Renal cortex interstitium (tissue), 11 donors: ENCODE results near the gene PIK3R6. TPM values are rescaled to one million over a fixed set of nuclear protein-coding genes. Genes with fewer than 3 reads are reported as not detected.

Experiments
- DNase-seq, 11 donors: peaks; one replicate each; pipeline ENCODE4 v3.0.0-alpha.2; 2013; ENCODE audit warnings: low read depth in 9 of 11, low spot score in 4 of 11; ENCODE audit errors: extremely low read depth in 1 of 11
- polyA plus RNA-seq, 3 donors: library from polyadenylated mRNA; unstranded; fragments of 120-200 nt; gene quantifications; one replicate each; pipeline ENCODE4 v1.2.1, GENCODE V29; 2013; ENCODE audit not compliant: insufficient read length in 3 of 3

The PIK3R6 gene
- polyA plus RNA-seq, 3 donors, result 1.2 to 2.2 (median 1.4) TPM

DNA sequence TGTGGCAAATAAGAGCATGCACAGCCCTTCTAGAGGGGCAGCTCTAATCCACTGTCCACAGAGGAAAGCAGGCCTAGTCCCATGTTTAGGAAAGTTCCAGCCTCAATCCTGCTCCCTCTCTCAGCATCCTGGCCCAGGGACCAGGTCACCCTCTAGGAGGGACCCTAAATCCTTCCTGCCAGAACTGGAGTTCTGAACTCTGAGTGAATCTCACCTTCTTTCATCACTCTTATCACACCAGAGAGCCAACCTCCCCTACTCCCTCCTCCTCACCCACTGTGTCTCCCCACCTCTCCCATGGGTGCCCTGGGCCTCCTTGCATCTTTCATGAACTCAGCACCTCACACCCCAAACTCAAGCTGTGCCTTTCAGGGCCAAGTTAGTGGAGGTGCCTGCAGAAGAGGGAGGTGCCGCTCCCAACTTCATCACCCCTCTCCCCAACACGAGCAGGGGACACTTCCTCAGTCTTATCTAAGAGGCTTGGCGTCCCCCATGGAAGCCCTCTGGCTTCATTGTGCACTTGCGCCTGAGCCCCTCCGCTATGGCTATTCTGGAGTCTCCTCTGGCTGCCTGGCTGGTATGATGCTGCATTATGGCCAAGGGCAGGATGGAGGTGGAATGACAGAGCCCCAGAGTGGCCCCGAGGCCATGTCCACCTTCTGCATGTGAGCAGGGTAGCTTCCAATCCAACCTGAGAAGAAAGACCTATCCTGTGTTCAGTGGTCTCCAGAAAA is 31.7 kb downstream of the PIK3R6 start:
- no peak for DNase-seq

DNA sequence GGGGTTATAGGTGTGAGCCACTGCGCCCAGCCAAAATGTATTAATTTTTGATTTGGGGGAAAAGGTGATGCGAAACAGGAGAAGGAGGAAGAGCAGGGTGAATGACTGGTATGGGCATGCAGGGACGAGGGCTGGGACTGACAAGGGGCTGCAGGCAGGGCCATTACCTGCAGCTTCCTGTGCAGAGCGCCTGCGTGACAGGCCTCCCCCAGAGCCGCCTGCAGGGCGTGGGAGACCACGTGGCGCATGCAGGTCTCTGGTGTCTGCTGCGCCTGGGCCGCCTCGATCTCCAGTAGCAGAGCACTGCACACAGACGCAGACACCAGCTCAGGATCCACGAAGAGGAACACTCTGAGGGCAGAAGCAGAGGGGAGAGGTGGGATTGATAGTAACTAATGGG is 32.4 kb downstream of the PIK3R6 start:
- DNase-seq, result no peak

DNA sequence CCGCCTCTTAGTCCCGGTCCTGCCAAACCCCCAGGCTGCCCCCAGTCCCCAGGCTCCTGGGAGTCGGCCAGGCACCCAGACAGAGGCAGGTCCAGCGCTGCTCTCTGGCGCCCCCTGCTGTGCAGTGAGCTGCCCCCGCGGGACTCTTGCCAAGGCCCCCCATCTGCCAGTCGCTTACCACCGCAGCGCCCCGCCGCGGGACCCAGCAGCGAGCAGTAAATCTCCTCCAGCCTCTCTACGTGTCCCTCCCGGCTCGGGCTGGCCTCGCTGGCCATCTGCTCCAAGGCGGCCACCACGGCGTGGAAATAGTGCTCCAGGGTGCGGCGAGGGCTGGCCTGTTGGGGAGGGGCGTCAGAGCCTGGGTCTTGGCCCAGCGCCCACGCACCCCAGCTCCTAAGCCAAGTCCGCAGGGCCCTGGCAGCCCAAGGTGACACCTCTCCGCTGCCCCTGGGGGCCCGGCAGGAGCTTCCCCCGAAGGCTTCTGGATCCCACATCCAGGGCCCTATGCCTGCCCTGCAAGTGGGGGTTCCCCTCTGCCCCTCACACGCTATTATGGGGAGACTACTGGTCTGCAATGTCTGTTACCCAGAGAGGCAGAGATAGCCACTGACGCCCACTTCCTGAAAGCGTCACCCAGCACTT is 34.6 kb downstream of the PIK3R6 start:
- no peak for DNase-seq

DNA sequence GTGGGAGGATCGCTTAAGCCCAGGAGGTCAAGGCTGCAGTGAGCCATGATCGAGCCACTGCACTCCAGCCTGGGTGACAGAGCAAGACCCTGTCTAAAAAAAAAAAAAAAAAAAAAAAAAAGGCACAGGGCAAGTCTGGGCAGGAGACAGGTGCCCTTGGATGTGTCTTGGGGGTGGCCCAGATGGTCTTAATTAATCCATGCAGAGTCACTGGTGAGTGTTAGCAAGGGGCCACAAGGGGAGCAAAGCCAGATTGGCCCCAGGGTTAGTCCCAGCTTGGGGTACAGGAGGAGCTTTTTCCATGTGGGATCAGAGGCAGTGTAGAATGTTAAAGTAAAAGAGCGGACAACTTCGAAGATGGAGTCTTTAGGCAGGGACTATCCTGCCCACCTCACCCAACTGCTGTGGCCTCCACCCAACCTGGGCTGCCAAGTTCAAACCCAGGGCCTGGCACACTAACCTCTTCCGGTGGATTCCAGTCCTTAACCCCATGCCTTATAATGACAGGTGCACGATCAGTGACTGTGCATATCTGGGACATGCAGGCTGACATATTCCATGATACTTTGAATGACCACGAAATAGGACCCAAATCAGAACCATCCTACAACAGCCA is 36.1 kb downstream of the PIK3R6 start:
- no peak for DNase-seq

DNA sequence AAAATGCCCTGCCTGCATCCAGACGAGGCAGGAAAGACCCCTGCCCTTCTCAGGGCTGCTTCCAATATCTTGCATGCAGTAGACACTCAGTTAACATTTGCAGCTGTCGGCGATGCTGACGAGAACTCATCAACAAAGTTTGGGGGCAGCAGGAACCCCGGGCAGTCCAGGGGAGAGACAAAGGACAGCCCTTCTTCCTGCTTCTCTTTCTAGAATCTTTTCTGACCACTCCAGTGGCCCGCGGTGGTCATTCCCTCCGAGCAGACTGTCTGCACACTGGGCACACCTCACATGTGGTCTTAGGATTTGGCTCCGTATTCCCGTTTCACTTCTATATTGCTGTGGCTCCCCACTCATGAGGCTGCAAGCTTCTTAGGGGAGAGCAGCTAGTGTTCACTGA is 37.3 kb downstream of the PIK3R6 start:
- no peak for DNase-seq

DNA sequence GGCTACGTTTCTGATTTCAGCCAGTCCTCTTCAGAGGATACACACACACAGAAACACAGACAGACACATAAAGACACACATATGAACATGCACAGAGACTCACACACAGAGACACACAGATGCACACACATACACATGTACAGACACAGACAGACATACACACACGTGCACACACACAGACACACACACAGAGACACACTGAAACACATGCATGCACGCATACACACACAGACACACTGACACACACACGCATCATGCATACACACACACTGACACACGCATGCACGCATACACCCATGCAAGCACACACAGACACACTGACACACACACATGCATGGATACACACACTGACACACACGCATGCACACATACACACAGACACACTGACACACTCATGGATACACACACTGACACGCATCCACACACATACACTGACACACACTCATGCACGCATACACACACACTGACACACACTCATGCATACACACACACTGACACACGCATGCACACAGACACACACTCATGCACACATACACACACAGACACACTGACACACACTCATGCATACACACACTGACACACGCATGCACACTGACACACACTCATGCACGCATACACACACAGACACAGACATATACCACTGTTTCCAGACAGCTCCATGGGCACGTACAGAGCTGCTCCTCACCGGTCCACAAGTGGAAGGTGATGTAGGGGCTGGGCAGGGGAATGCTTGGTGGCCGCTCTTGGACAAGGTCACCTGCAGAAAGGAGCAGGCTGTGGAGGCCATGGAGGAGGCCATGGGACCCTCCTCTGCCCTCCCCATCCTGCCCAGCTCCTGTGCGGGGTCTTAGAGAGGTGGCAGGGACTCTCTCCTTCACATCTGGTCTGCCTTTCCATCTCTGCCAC is 38.2 kb downstream of the PIK3R6 start:
- DNase-seq, result no peak

DNA sequence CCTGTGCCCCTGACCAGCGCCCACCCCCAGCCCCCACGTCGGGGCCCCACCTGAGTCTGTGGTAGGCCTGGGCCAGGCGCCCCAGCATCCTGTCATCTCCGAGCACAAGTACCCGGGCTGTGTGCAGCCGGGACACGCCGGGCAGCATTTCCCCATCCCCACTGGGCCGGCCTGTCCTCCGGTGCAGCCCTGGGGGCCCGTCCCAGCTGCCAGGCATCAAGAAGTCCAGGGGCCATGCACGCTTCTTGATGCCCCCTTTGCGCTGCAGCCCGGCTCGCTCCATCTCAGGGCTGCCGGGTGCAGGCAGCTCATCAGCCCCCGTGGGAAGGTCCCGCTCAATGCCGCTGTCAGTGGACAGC is 39.0 kb downstream of the PIK3R6 start:
- DNase-seq, result no peak

DNA sequence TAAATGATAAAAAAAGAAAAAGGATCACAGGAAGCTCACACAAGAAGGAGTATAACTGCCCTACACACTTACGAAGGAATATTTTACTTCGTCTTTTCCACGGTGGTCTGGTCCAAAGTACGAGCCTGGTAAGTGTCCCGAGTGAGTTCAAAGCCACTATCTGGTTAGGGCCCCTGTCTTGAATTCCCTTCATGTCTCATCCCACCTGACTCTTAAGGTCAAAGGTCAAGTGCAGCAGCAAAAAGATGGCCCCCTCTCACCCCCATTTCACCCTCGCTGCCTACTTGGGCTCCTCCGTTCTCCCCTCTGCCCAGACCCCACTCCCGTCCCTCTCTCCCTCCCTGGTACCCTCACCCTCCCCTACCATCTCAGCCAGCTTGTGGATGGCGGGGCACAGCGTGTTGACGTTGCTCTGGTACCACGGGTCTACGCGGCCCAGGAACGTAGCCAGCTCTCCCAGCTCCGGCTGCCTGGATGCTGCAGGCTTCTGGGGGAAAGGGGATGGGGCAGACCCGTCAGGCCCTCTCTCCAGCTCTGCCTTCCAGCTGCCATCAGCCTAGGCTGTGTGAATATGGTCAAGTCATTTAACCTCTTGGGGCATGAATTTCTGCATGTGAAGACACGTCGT is 40.6 kb downstream of the PIK3R6 start:
- DNase-seq, result no peak

DNA sequence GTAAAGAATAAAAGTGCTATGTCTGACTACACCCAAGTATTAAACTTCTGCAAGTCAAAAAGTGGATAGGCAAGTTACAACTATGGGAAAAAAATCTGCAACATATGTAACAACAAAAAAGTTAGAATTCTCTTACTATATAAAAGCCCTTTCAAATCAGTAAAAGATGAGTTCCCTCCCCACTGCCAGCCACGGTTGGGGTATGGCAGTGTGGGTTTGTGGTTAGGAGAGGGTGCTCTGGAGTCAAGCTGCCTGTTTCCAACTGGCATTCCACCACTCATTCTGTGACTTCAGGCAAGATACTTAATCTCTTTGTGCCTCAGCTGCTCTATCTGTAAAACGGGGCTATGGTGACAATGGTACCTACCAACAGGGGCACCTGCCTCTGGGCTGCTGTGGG is 41.7 kb downstream of the PIK3R6 start:
- no peak for DNase-seq

DNA sequence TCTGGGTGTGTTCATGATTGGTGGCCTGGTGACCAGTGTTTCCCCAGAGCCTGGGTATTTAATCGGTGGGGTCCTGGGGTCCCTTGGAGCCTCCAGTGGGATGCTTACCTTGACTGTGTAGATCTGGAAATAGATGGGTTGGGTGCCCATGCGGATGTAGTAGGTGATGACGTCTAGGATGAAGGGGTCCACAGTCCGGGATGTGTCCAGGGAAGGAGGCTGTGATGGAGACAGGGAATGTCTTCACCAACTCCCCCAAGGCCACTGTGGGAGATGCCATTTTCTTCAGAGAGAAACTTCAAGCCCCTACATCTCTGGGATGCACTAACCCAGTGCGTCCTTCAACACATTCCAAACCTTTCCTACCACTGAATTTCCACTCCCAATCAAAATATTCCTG is 44.2 kb downstream of the PIK3R6 start:
- no peak for DNase-seq

DNA sequence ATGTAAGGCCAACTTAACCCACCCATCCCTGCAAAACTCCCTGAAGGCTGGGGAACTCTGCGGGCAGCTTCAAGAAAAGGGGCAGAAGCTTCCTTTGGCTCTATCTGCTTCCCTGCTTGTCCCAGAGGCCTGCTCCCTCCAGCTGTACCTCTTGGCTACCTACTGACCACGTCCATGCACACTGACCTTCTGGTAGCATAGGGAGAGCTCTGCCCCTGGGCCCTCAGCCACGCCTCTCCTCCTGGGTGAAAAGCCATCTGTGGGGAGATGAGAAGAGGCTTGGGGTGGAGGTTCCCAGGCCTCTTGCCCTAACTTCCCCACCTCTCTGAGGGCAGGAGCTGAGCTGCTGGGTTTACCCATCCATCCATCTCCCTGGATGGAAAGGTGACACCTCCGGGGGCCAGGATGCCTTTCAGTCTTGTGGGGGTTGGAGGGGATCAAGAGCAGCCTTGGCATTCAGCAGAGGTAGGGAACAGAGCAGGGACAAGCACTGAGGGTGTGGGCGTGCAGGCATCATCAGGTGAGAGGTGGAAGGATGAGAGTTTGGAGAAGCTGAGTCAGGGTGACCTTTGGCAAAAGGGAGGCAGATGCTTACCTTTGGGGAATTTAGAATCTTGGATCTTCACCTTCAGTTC is 45.0 kb downstream of the PIK3R6 start:
- no peak for DNase-seq

DNA sequence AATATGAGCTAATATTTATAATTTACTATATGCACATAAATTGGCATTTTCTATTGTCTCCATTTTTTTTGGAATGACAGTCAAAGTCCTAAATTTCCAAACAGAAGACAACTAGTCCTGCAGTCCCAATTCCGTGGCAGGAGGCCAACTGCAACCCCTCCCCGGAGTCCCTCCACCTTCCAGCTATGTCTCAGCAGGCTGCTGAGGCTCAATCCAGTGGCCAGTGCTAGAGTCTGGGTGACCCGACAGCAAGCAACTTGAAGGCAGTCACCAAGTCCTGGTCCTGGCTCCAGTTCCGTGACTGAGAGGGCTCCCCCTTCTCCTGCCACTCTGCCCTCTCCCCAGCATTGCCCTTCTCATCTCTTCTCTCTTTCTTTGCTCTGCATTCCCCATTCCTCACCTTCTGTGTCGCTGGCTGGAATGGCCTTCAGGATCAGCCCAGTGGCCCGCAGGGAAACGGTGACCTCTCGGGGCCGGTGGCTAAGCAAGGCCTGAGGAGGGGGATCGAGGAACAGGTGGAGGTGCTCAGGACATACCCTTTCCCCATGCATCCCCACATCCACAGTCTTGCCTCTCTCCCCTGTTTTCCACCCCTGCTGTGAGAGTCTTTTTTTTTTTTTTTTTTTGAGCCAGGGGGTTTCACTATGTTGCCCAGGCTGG is 45.9 kb downstream of the PIK3R6 start:
- DNase-seq, result no peak

DNA sequence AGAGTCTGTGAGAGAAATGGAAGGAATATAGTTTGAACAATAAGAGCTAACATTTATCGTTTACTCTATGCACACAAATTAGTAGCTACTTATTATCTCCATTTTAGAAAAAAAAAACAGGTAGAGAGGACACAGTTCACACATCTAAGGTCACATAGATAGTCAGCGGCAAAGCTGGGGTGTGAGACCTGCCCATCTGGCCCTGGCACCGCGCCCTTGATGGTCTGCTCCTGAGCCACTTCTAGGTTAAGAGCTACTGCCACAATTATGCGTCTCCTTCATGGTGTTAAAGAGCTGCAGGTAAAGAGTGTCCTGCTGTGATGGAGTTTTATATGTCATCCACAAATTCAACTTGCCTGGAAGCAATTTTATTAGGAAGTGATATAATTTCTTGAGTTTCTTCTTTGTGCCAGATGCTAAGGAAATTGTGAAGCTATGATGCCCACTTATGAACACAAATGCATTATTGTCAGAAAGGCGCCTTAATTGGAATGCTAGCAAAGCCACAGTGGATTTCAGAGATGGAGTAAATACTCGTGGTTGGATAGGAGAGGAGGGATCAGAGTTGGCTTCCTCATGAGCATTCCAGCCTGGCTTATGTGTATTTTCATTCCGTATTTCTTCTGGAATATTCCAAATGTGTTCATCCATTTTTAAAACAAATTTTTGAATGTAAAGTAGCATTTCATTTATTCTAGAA is 47.0 kb downstream of the PIK3R6 start:
- no peak for DNase-seq

DNA sequence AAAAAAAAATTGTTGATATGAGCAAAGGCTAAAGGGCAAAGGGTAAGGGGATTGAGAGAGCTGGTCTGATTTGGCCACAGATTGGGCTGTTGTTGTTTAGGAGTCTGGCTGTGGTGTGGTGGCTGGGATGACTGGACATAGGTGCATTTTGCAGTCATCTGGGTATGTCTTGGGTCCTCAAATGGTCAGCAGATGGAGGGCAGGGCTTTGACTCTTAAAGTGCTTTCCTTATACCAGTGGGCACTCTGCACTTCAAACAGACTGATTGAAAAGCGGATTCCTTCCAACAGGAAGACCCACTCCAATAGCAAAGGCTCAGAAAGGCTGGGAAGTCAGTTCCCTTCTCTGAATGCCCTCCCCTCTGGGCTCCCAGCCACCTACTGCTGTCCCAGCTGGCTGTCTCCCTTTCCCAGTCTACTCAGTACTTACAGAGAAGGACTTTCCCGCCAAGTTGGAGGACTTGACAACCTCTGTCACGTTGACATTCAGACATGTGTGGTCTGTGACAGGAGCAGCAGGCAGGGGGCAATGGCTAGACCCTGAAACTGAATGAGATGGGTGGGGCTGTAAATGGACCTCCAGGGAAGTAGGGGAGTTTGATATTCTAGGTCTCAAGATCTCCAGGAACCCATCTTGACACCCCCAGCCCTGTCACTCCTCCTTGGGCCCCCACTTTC is 48.7 kb downstream of the PIK3R6 start:
- no peak for DNase-seq

DNA sequence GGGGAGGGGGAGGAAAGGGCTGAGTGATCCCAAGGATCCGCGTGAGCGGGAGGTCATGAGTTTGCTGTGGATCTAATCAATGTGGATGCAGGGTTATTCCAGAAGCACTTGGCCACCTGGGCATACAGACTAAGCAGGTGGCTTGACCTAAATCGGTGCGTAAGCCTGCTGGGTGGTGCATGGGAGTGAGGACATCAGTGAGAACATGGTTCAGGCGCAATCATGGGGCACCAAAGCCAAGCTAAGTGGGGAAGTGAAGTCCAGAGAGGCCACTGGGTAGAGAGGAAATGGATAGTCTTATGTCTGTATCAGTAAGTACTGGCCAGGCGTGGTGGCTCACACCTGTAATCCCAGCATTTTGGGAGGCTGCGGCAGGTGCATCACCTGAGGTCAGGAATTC is 49.4 kb downstream of the PIK3R6 start:
- DNase-seq, result no peak

DNA sequence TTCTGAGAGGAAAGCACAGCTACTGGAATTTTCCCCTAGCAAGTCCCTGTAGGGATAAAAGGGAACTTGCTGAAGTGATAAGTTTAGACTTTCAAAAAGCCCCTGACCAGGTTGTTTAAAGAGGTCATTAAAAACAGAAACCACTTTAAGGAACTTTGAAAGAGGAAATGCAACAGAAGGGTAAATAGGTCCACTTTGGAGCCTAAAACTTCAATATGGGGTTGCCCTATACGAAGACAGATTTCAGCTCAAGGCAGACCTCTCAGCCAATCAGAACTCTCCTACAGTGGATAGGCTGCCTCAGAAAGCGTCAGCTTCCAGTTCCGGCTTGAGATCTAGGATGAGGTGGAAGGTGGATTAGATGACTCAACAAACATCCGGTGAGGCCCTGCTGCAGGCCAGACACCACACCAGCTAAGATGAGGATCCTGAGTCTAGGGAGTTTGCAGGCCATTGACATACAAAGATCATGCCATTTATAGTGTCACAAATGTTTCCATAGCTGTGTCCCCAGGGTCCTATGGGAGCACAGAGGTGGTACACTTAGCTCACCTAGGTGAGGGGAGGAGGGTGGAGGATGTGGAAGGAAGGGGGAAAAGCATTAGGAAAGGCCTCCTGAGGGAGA is 60.4 kb downstream of the PIK3R6 start:
- no peak for DNase-seq
